Measurements from ENCODE around the gene RCAN1.

DNA sequence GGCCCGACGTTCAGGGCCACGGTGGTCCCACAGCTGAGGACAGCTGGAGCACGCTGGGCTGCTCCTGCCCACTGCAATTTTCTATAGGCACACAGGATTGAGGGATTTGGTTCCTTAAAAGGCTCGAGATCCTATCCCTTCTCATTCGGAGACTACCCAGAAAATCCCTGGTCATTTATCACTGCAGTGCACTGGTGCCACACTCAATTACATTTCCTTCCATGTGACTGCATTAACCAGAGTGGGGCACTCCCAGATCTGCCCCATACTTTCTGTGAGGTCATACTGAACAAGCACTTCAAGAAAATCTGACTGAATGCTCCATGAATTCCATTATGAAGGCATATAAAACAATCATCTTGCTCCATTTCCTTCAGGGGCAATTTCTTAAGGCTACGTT, 53.1 kb downstream of the RCAN1 start:
- TF ChIP-seq, protein P1, sequence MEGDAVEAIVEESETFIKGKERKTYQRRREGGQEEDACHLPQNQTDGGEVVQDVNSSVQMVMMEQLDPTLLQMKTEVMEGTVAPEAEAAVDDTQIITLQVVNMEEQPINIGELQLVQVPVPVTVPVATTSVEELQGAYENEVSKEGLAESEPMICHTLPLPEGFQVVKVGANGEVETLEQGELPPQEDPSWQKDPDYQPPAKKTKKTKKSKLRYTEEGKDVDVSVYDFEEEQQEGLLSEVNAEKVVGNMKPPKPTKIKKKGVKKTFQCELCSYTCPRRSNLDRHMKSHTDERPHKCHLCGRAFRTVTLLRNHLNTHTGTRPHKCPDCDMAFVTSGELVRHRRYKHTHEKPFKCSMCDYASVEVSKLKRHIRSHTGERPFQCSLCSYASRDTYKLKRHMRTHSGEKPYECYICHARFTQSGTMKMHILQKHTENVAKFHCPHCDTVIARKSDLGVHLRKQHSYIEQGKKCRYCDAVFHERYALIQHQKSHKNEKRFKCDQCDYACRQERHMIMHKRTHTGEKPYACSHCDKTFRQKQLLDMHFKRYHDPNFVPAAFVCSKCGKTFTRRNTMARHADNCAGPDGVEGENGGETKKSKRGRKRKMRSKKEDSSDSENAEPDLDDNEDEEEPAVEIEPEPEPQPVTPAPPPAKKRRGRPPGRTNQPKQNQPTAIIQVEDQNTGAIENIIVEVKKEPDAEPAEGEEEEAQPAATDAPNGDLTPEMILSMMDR (IDR thresholded peaks at IDR 0.05; ENCODE audit: control extremely low read depth in 1 of 3, insufficient read depth in 1 of 3, low read depth in 1 of 3, low read length in 3 of 3): no peak
- no peak for TF ChIP-seq SRF (IDR thresholded peaks at IDR 0.05; ENCODE audit: low read depth, low read length)
- no peak for TF ChIP-seq TEAD4 (IDR thresholded peaks at IDR 0.05; ENCODE audit: low read depth, low read length)
- TF ChIP-seq POLR2A (IDR thresholded peaks at IDR 0.05; ENCODE audit: control extremely low read depth in 1 of 2, low read depth in 2 of 2, low read length in 2 of 2): no peak
- no peak for TF ChIP-seq SIX5 (IDR thresholded peaks at IDR 0.05; ENCODE audit: low read depth, low read length)
- no peak for TF ChIP-seq SUZ12 (IDR thresholded peaks at IDR 0.05; ENCODE audit: low read length)
